Panc1 (cell line): Measurements from ENCODE around the gene LRP1B. TPM values are rescaled to one million over a fixed set of nuclear protein-coding genes. Genes with fewer than 3 reads are reported as not detected.

Source experiments
- ATAC-seq: fragments of 200-7000 bp; cut with Tn5 transposase; 2 replicates; pipeline ENCODE4 v1.9.1; 2020; ENCODE audit warnings: mild to moderate bottlenecking, moderate library complexity
- BruUV-seq: library from RNA; stranded (reverse); fragments of 400-500 nt; replicated peaks from 2 replicates; lab custom pipeline; 2021; lab: Mats Ljungman, UMichigan
- CTCF ChIA-PET: fragments of 300-600 bp; sonication (Branson Sonifier 250); formaldehyde crosslinking; loops from one replicate; lab custom pipeline; 2022; ENCODE audit warnings: antibody characterized with exemption; lab: Charles Lee
- POLR2A ChIA-PET: fragments of 300-600 bp; sonication (Branson Sonifier 250); formaldehyde crosslinking; loops from one replicate; lab custom pipeline; 2022; ENCODE audit warnings: antibody characterized with exemption; lab: Charles Lee
- DNase-seq: peaks from one replicate; pipeline ENCODE4 v3.0.0-alpha.2; 2010; ENCODE audit warnings: low read depth, low spot score
- H3K27ac ChIP-seq: 2 replicates; pipeline ENCODE4 v1.5.1; 2011; ENCODE audit warnings: mild to moderate bottlenecking, low read length, inconsistent platforms
- H3K27me3 ChIP-seq: fragments of 200-500 bp; sonication (Bioruptor generic); 2 replicates; pipeline ENCODE4 v1.6.0; 2014; ENCODE audit warnings: low read length, inconsistent platforms; ENCODE audit not compliant: control insufficient read depth, insufficient read depth
- H3K36me3 ChIP-seq: fragments of 200-500 bp; sonication (Bioruptor generic); 2 replicates; pipeline ENCODE4 v1.5.1; 2014; ENCODE audit warnings: inconsistent platforms, mild to moderate bottlenecking, low read length, moderate library complexity; ENCODE audit not compliant: control insufficient read depth, insufficient read depth
- H3K4me1 ChIP-seq: 2 replicates; pipeline ENCODE4 v1.5.1; 2011; ENCODE audit warnings: inconsistent platforms, mild to moderate bottlenecking, low read length, moderate library complexity; ENCODE audit not compliant: control insufficient read depth, insufficient read depth
- H3K4me3 ChIP-seq, 2 experiments: 2 replicates each; pipeline ENCODE4 v1.5.1; 2011 to 2012; ENCODE audit warnings: low read depth in 2 of 2, low read length in 2 of 2, mild to moderate bottlenecking in 2 of 2, inconsistent platforms in 1 of 2, moderate library complexity in 1 of 2
- H3K9me3 ChIP-seq: fragments of 200-500 bp; sonication (Bioruptor generic); 2 replicates; pipeline ENCODE4 v1.5.1; 2014; ENCODE audit warnings: low read depth, mild to moderate bottlenecking, inconsistent platforms, low read length, moderate library complexity; ENCODE audit not compliant: control insufficient read depth, insufficient read depth
- CTCF ChIP-seq: fragments of 450-650 bp; IDR thresholded peaks from 2 replicates; pipeline ENCODE4 v1.5.1; 2017; ENCODE audit warnings: mild to moderate bottlenecking
- POLR2AphosphoS5 ChIP-seq: IDR thresholded peaks from 2 replicates; pipeline ENCODE4 v1.6.1; 2012; ENCODE audit warnings: mild to moderate bottlenecking, low read depth, low read length, moderate library complexity
- REST ChIP-seq, 2 experiments: IDR thresholded peaks; 2 replicates each; pipeline ENCODE4 v1.6.1; 2011 to 2012; ENCODE audit warnings: low read depth in 2 of 2, control low read depth in 1 of 2, low read length in 1 of 2, mild to moderate bottlenecking in 1 of 2, moderate library complexity in 1 of 2; ENCODE audit not compliant: insufficient read depth in 1 of 2
- SIN3A ChIP-seq: IDR thresholded peaks from 2 replicates; pipeline ENCODE4 v1.6.1; 2012; ENCODE audit warnings: low read depth, mild to moderate bottlenecking, low read length, moderate library complexity, borderline replicate concordance; ENCODE audit not compliant: insufficient read depth
- TCF7L2 ChIP-seq: IDR thresholded peaks from 2 replicates; pipeline ENCODE4 v1.6.1; 2011; ENCODE audit warnings: mild to moderate bottlenecking, low read depth, low read length, inconsistent platforms
- in situ Hi-C: cut with HindIII; loops from 2 replicates; pipeline ENCODE4 v1.10.0; 2016; ENCODE audit warnings: low sequenced_read_pairs, low pct_unique_long_range_greater_than_20kb
- intact Hi-C: fragments of 100-400 bp; cut with micrococcal nuclease; formaldehyde crosslinking; loops from one replicate; pipeline ENCODE4 v1.10.0; 2022; ENCODE audit not compliant: unreplicated experiment
- total RNA-seq: library from RNA; stranded (reverse); gene quantifications from one replicate; pipeline ENCODE4 v1.2.1, GENCODE V29; 2021; ENCODE audit not compliant: unreplicated experiment

The LRP1B gene
- total RNA-seq, 1 experiment from 2014 or later, result 0.54 TPM

DNA sequence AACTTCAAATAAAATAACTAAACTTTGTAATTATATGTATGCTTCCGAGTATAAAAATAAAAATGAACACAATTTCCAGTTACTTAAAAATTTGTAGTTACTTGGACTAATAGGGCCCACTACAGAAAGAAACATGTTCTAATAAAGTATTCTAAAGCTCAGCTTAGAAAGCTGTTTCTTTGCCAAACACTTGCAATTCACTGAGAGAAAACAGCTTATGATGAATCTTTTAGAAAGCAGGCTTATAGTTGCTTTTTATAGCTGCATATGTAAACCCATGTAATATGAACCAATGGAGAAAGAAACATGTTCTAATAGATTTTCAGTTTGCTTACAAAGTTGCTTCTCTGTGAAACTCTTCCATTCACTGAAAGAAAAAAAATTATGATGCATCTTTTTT lies 766.0 kb downstream of the LRP1B start:
- ChIA-PET CTCF (no interaction called here), POLR2A (no interaction called here)
- Histone ChIP-seq H3K36me3 (no peaks in the 10 kb centered on the region), H3K4me1 (no peaks in the 10 kb centered on the region), H3K27ac (no peak overlapping the region), H3K4me3 (no peak overlapping the region), H3K9me3 (no peaks in the 10 kb centered on the region), H3K27me3 (no peaks in the 10 kb centered on the region)
- DNase-seq, result no peak
- in situ Hi-C loops, result no loop called here
- TF ChIP-seq TCF7L2, result no peak
- TF ChIP-seq SIN3A, result no peak
- TF ChIP-seq REST (IDR thresholded peaks at IDR 0.05; ENCODE audit: insufficient read depth in 1 of 2, low read depth in 2 of 2, low read length in 1 of 2), result no peak
- TF ChIP-seq POLR2AphosphoS5, result no peak
- no peak for TF ChIP-seq CTCF
- no peak for ATAC-seq
- BruUV-seq, result no TSS peak
- intact Hi-C loops, result no loop called here

GRCh38 chr2:141362311-141362710 lies 768.5 kb downstream of the LRP1B start:
- Histone ChIP-seq H3K36me3 (no peaks in the 10 kb centered on the region), H3K27me3 (no peaks in the 10 kb centered on the region), H3K27ac (no peak overlapping the region), H3K4me3 (no peak overlapping the region), H3K4me1 (no peaks in the 10 kb centered on the region), H3K9me3 (no peaks in the 10 kb centered on the region)
- ChIA-PET CTCF (no interaction called here), POLR2A (no interaction called here)
- intact Hi-C loops (no loop called here), in situ Hi-C loops (no loop called here)
- DNase-seq (no peak), ATAC-seq (no peak)
- BruUV-seq, result no TSS peak
- no peak for TF ChIP-seq REST (IDR thresholded peaks at IDR 0.05; ENCODE audit: insufficient read depth in 1 of 2, low read depth in 2 of 2, low read length in 1 of 2)
- TF ChIP-seq POLR2AphosphoS5, result no peak
- TF ChIP-seq CTCF, result no peak
- no peak for TF ChIP-seq SIN3A
- no peak for TF ChIP-seq TCF7L2
